Panc1 (cell line): Measurements from ENCODE around the gene ZMAT3.

Experiments used
- TF ChIP-seq, protein P1 (sequence below), 2 experiments: IDR thresholded peaks; 2 replicates each; pipeline ENCODE4 v1.6.1; 2011 to 2012; ENCODE audit warnings: low read depth in 2 of 2, control low read depth in 1 of 2, low read length in 1 of 2, mild to moderate bottlenecking in 1 of 2, moderate library complexity in 1 of 2; ENCODE audit not compliant: insufficient read depth in 1 of 2
- TF ChIP-seq, protein P2 (sequence below): fragments of 450-650 bp; IDR thresholded peaks from 2 replicates; pipeline ENCODE4 v1.5.1; 2017; ENCODE audit warnings: mild to moderate bottlenecking

DNA sequence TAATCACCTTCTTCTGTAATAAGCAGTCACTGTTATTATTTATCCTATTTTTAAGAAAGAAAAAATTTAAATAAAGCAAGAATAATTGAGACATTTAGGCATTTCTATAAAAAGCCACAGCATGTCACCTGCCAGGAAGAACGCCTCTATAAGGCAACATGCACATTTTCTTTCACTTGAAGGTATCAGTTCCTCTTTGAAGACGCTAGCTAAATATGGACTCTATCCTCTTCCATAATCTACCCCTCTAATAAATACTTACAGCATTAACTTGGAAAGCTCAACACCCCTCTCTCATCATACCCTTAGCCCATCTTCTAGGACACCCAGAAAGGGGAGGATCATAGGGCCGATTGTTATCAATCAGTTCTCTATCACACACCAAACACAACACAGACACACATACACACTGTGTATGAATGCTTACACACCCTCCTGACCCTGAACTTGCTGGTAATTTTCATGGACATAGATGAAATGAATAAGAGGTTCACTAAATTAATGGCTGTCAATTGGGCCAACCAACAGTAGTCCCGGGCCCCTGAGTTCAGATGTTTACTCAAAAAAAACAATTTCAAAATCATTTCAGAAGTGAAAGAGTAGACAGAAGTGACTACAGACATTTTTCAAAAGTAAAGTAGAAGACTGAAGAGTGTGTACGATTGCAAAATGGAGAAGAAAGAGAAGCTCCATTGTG, 102.5 kb downstream of the ZMAT3 start:
- TF ChIP-seq, protein P1, sequence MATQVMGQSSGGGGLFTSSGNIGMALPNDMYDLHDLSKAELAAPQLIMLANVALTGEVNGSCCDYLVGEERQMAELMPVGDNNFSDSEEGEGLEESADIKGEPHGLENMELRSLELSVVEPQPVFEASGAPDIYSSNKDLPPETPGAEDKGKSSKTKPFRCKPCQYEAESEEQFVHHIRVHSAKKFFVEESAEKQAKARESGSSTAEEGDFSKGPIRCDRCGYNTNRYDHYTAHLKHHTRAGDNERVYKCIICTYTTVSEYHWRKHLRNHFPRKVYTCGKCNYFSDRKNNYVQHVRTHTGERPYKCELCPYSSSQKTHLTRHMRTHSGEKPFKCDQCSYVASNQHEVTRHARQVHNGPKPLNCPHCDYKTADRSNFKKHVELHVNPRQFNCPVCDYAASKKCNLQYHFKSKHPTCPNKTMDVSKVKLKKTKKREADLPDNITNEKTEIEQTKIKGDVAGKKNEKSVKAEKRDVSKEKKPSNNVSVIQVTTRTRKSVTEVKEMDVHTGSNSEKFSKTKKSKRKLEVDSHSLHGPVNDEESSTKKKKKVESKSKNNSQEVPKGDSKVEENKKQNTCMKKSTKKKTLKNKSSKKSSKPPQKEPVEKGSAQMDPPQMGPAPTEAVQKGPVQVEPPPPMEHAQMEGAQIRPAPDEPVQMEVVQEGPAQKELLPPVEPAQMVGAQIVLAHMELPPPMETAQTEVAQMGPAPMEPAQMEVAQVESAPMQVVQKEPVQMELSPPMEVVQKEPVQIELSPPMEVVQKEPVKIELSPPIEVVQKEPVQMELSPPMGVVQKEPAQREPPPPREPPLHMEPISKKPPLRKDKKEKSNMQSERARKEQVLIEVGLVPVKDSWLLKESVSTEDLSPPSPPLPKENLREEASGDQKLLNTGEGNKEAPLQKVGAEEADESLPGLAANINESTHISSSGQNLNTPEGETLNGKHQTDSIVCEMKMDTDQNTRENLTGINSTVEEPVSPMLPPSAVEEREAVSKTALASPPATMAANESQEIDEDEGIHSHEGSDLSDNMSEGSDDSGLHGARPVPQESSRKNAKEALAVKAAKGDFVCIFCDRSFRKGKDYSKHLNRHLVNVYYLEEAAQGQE (IDR thresholded peaks at IDR 0.05; ENCODE audit: insufficient read depth in 1 of 2, low read depth in 2 of 2, low read length in 1 of 2): no peak
- TF ChIP-seq, protein P2, sequence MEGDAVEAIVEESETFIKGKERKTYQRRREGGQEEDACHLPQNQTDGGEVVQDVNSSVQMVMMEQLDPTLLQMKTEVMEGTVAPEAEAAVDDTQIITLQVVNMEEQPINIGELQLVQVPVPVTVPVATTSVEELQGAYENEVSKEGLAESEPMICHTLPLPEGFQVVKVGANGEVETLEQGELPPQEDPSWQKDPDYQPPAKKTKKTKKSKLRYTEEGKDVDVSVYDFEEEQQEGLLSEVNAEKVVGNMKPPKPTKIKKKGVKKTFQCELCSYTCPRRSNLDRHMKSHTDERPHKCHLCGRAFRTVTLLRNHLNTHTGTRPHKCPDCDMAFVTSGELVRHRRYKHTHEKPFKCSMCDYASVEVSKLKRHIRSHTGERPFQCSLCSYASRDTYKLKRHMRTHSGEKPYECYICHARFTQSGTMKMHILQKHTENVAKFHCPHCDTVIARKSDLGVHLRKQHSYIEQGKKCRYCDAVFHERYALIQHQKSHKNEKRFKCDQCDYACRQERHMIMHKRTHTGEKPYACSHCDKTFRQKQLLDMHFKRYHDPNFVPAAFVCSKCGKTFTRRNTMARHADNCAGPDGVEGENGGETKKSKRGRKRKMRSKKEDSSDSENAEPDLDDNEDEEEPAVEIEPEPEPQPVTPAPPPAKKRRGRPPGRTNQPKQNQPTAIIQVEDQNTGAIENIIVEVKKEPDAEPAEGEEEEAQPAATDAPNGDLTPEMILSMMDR: no peak
